GM23338 (cell line): ENCODE measurements around the gene TMA7. TPM values are rescaled to one million over a fixed set of nuclear protein-coding genes. Genes with fewer than 3 reads are reported as not detected.

ENCODE experiments used
- ATAC-seq: fragments of 200-7000 bp; cut with Tn5 transposase; 3 replicates; pipeline ENCODE4 v1.9.1; 2020
- DNase-seq: peaks from one replicate; pipeline ENCODE4 v3.0.0-alpha.2; 2015; ENCODE audit warnings: low spot score
- H2AFZ ChIP-seq: fragments of 200-600 bp; sonication (generic); 2 replicates; pipeline ENCODE4 v1.8.0; 2016; ENCODE audit warnings: antibody characterized with exemption, mild to moderate bottlenecking, moderate library complexity
- H3F3A ChIP-seq: fragments of 200-600 bp; sonication (generic); replicated peaks from 2 replicates; pipeline ENCODE4 v1.8.0; 2017; ENCODE audit warnings: antibody characterized with exemption, mixed run types, low read depth
- H3K27ac ChIP-seq: fragments of 200-600 bp; sonication (generic); 2 replicates; pipeline ENCODE4 v1.6.1; 2016; ENCODE audit warnings: low read depth
- H3K27me3 ChIP-seq: fragments of 200-600 bp; sonication (generic); 2 replicates; pipeline ENCODE4 v1.8.0; 2016; ENCODE audit warnings: mild to moderate bottlenecking, mixed run types, moderate library complexity; ENCODE audit not compliant: insufficient read depth
- H3K36me3 ChIP-seq: fragments of 200-600 bp; sonication (generic); 2 replicates; pipeline ENCODE4 v1.8.0; 2016; ENCODE audit warnings: mild to moderate bottlenecking; ENCODE audit not compliant: insufficient read depth
- H3K4me1 ChIP-seq: fragments of 200-600 bp; sonication (generic); 2 replicates; pipeline ENCODE4 v1.8.0; 2016; ENCODE audit warnings: mild to moderate bottlenecking, moderate library complexity; ENCODE audit not compliant: insufficient read depth
- H3K4me2 ChIP-seq: fragments of 200-600 bp; sonication (generic); 2 replicates; pipeline ENCODE4 v1.7.1; 2017; ENCODE audit warnings: mixed run types
- H3K4me3 ChIP-seq: fragments of 200-600 bp; sonication (generic); 2 replicates; pipeline ENCODE4 v1.6.1; 2016; ENCODE audit warnings: mixed run types
- H3K79me2 ChIP-seq: fragments of 200-600 bp; sonication (generic); replicated peaks from 2 replicates; pipeline ENCODE4 v1.8.0; 2017; ENCODE audit warnings: mild to moderate bottlenecking; ENCODE audit not compliant: insufficient read depth
- H3K9me2 ChIP-seq: fragments of 200-600 bp; sonication (generic); 2 replicates; pipeline ENCODE4 v1.8.0; 2017; ENCODE audit not compliant: insufficient read depth
- H4K20me1 ChIP-seq: fragments of 200-600 bp; sonication (generic); replicated peaks from 2 replicates; pipeline ENCODE4 v1.8.0; 2017; ENCODE audit warnings: mild to moderate bottlenecking; ENCODE audit not compliant: insufficient read depth
- H3K27ac Mint-ChIP-seq: 2 replicates; pipeline ENCODE4 v1.8.0; 2020; ENCODE audit warnings: inconsistent platforms, mild to moderate bottlenecking, moderate library complexity, mixed read lengths
- H3K27me3 Mint-ChIP-seq: 3 replicates; pipeline ENCODE4 v1.8.0; 2022; ENCODE audit warnings: low read depth, mild to moderate bottlenecking, moderate library complexity, mixed read lengths, inconsistent platforms; ENCODE audit not compliant: insufficient read depth, poor library complexity
- H3K36me3 Mint-ChIP-seq: 3 replicates; pipeline ENCODE4 v1.8.0; 2021; ENCODE audit warnings: low read depth, mild to moderate bottlenecking, inconsistent platforms, moderate library complexity, mixed read lengths
- H3K4me1 Mint-ChIP-seq: 3 replicates; pipeline ENCODE4 v1.8.0; 2020; ENCODE audit warnings: mild to moderate bottlenecking, inconsistent platforms, mixed read lengths
- H3K4me3 Mint-ChIP-seq: 3 replicates; pipeline ENCODE4 v1.8.0; 2021; ENCODE audit warnings: moderate library complexity, mild to moderate bottlenecking, inconsistent platforms, mixed read lengths
- H3K9me3 Mint-ChIP-seq: 3 replicates; pipeline ENCODE4 v1.8.0; 2020; ENCODE audit warnings: moderate library complexity, mild to moderate bottlenecking, inconsistent platforms, mixed read lengths
- CREB1 ChIP-seq: fragments of 250-450 bp; sonication (Bioruptor Pico); IDR thresholded peaks from 2 replicates; pipeline ENCODE4 v1.5.0; 2020; ENCODE audit warnings: low read depth, mild to moderate bottlenecking, moderate library complexity
- CTCF ChIP-seq, 2 experiments: fragments of 200-600 bp in 1 of 2; sonication (generic) in 1 of 2; conservative IDR thresholded peaks; 2 replicates each; pipeline versions ENCODE4 v1.5.1 to v1.6.1; 2016 to 2017; ENCODE audit warnings: antibody characterized with exemption in 2 of 2, low read depth in 2 of 2, mild to moderate bottlenecking in 2 of 2, moderate library complexity in 1 of 2
- ETS1 ChIP-seq: IDR thresholded peaks from 2 replicates; pipeline ENCODE4 v1.6.1; 2016; ENCODE audit warnings: antibody characterized with exemption
- EZH2 ChIP-seq: fragments of 200-600 bp; sonication (generic); IDR thresholded peaks from one replicate; pipeline ENCODE4 v1.8.0; 2017; ENCODE audit warnings: antibody characterized with exemption, mild to moderate bottlenecking, low read depth; ENCODE audit not compliant: unreplicated experiment
- EZH2phosphoT487 ChIP-seq: fragments of 200-600 bp; sonication (generic); IDR thresholded peaks from one replicate; pipeline ENCODE4 v1.8.1; 2018; ENCODE audit warnings: antibody characterized with exemption; ENCODE audit not compliant: unreplicated experiment
- NANOG ChIP-seq: IDR thresholded peaks from 2 replicates; pipeline ENCODE4 v1.6.1; 2016; ENCODE audit warnings: antibody characterized with exemption, borderline replicate concordance
- POLR2AphosphoS5 ChIP-seq: IDR thresholded peaks from 2 replicates; pipeline ENCODE4 v1.6.1; 2016; ENCODE audit warnings: antibody characterized with exemption, low read depth
- REST ChIP-seq: IDR thresholded peaks from one replicate; pipeline ENCODE4 v1.6.1; 2018; ENCODE audit warnings: antibody characterized with exemption; ENCODE audit not compliant: unreplicated experiment
- STAT1 ChIP-seq: IDR thresholded peaks from one replicate; pipeline ENCODE4 v1.6.1; 2016; ENCODE audit warnings: antibody characterized with exemption; ENCODE audit not compliant: unreplicated experiment
- ZNF114 ChIP-seq: fragments of 250-450 bp; sonication (Bioruptor Pico); IDR thresholded peaks from 2 replicates; pipeline ENCODE4 v1.5.0; 2020; ENCODE audit warnings: mild to moderate bottlenecking, moderate library complexity
- ZNF331 ChIP-seq: fragments of 250-450 bp; sonication (Bioruptor Pico); IDR thresholded peaks from 2 replicates; pipeline ENCODE4 v1.5.0; 2020; ENCODE audit warnings: low read depth, mild to moderate bottlenecking, moderate library complexity
- ZNF462 ChIP-seq: fragments of 250-450 bp; sonication (Bioruptor Pico); IDR thresholded peaks from 2 replicates; pipeline ENCODE4 v1.5.0; 2020; ENCODE audit warnings: mild to moderate bottlenecking, moderate library complexity
- polyA plus RNA-seq: library from polyadenylated mRNA; unstranded; fragments of >200 nt; fragmentation: Nextera tagmentation; extraction: Ambion mirVana; gene quantifications from 2 replicates; pipeline ENCODE4 v1.2.1, GENCODE V29; 2016
- total RNA-seq: library from RNA; depleted of rRNA; stranded (reverse); fragments of >200 nt; shearing (Covaris generic); gene quantifications from 2 replicates; pipeline ENCODE4 v1.2.3, GENCODE V29; 2014

TMA7 gene
- total and polyA plus RNA-seq, 2 experiments from 2014 or later: 419 to 2,089 TPM

- Histone ChIP-seq H3K9me2 (no peaks in the 10 kb centered on the region), H3K36me3 (peaks cover 13% of the 10 kb centered on the region), H3K79me2 (no peaks in the 10 kb centered on the region), H4K20me1 (no peaks in the 10 kb centered on the region; the same call in 1 of the 2 replicates), H3K27me3 (no peaks in the 10 kb centered on the region), H3K4me2 (no peak overlapping the region), H3K4me1 (no peaks in the 10 kb centered on the region), H3K4me3 (no peak overlapping the region), H3K27ac (no peak overlapping the region), H2AFZ (no peak overlapping the region), H3F3A (no peaks in the 10 kb centered on the region; the same call in 1 of the 2 replicates)
- Mint-ChIP-seq H3K36me3 (peaks cover 90% of the 10 kb centered on the region), H3K9me3 (no peaks in the 10 kb centered on the region), H3K4me1 (no peaks in the 10 kb centered on the region), H3K4me3 (no peak overlapping the region), H3K27ac (no peak overlapping the region), H3K27me3 (peaks cover 8% of the 10 kb centered on the region)
- DNase-seq (no peak), ATAC-seq (no peak)
- TF ChIP-seq ZNF114 (no peak), STAT1 (no peak), EZH2phosphoT487 (no peak), ZNF331 (no peak), ZNF462 (CRISPR knock-in tag) (no peak), CREB1 (CRISPR knock-in tag) (no peak), CTCF (conservative IDR thresholded peaks at IDR 0.05; ENCODE audit: low read depth in 2 of 2) (no peak), NANOG (no peak), ETS1 (no peak), REST (no peak), POLR2AphosphoS5 (no peak), EZH2 (no peak)
These were observed 34.6 kb upstream of the TMA7 start for GRCh38 chr3:48405343-48405881.
